Psoas muscle (tissue), 8 donors: ENCODE data around the gene NPY4R2. TPM values are rescaled to one million over a fixed set of nuclear protein-coding genes. Genes with fewer than 3 reads are reported as not detected.
"Not testable (repeated sequence)": the region's sequence is repeated elsewhere in the genome, so short reads cannot be mapped to it uniquely, and the experiment has no call there.

Experiments
- ATAC-seq, 4 donors: fragments of 200-7000 bp; cut with Tn5 transposase; one replicate each; pipeline ENCODE4 v1.9.1; 2020; ENCODE audit warnings: moderate library complexity in 3 of 4, mild to moderate bottlenecking in 2 of 4
- DNase-seq, 2 donors: peaks; one replicate each; pipeline ENCODE4 v3.0.0-alpha.2; 2020
- H3K27ac ChIP-seq: fragments of 200-600 bp; one replicate; pipeline ENCODE4 v1.8.0; 2022
- H3K27me3 ChIP-seq, 3 donors: fragments of 200-600 bp in 1 of 3; one replicate each; pipeline versions ENCODE4 v1.6.1 to v1.8.0; 2013 to 2022; ENCODE audit warnings: low read length in 2 of 3, mild to moderate bottlenecking in 2 of 3, moderate library complexity in 1 of 3; ENCODE audit not compliant: insufficient read depth in 3 of 3
- H3K36me3 ChIP-seq, 2 donors: fragments of 200-600 bp in 1 of 2; one replicate each; pipeline versions ENCODE4 v1.6.1 to v1.8.0; 2013 to 2022; ENCODE audit warnings: low read depth in 1 of 2, mild to moderate bottlenecking in 1 of 2, moderate library complexity in 1 of 2; ENCODE audit not compliant: insufficient read depth in 1 of 2
- H3K4me1 ChIP-seq: fragments of 200-600 bp; one replicate; pipeline ENCODE4 v1.8.0; 2022
- H3K4me3 ChIP-seq: fragments of 200-600 bp; one replicate; pipeline ENCODE4 v1.8.0; 2022; ENCODE audit warnings: mild to moderate bottlenecking
- H3K9me3 ChIP-seq: fragments of 200-600 bp; one replicate; pipeline ENCODE4 v1.8.0; 2022
- WGBS, 3 donors: extraction: QIAGEN DNeasy Blood & Tissue Kit; methylation state at CpG; one replicate each; pipeline versions ENCODE4 v1.1.6 to v1.1.7; 2013; 5-methylcytosine and 5-hydroxymethylcytosine counted together
- intact Hi-C, 2 donors: fragments of 100-400 bp; cut with DNase I; formaldehyde crosslinking; loops; one replicate each; pipeline versions ENCODE4 v1.11.0 to v1.14.2; 2022
- polyA plus RNA-seq, 3 donors: library from polyadenylated mRNA; stranded (reverse); fragments of 200-250 nt; gene quantifications; one replicate each; pipeline ENCODE4 v1.2.3, GENCODE V29; 2013
- total RNA-seq, 4 donors: library from RNA; stranded (reverse); fragmentation: NEBNext Ultra II Directional in 2 of 4; extraction: Animal tissue kit (Norgen Biotek cat#: 25700) in 2 of 4; gene quantifications; one replicate each; pipeline versions ENCODE4 v1.2.1 to v1.2.4, GENCODE V29; 2021 to 2023
- donor health status: healthy with polysubstance abuse.
- donor health status: DM: no; HTN: no; CAD: no; lungs with moderate emphysema.
- donor health status: Bipolar disorder and iron deficiency.
- donor health status: healthy.
- donor health status: DM: yes; HTN: yes; CAD: no.
- donor health status: DM: no; HTN: no; CAD: no.
- donor health status: DM: no; HTN: no; CAD: no.
- donor health status: DM: yes; HTN: yes; CAD: no.

NPY4R2 gene
- total and polyA plus RNA-seq, 7 donors = not detected

DNA sequence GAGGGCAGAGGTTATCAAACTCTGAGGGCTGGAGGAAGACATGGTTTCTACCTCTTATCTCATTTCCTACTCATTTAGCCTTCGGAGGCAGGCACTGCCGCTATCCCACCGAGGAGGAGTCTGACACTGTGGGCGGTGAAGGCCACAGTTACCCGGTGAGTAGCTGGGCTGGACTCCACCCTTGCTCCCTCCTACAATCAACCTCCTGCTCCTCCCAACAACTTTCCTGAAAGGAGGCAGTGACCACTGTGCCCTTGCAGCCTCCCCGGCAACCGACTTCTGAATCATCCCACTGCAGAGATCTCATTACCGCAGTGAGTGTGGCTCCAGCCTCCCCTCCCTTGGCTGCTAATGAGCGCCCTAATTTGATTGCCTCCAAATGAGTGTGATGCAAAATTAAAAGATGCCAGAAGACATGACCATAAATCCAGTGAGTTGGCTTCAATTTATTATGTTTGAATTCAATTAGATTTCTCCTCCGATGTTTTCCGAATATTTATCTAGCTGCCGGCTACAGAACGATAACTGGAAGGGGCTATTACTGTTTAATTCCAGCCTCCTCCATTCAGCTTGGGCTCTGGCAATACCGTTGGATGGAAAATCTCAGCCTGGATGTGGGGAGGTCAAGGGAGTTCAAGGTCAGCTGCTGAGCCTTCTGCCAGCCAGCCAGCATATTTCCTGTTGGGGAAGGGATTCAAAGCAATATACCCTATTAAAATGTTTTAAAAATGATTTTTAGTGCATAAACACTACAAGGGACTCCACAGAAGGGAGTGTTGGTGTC, 46.0 kb downstream of the NPY4R2 start:
- H3K4me3 ChIP-seq, DNase-seq, ATAC-seq, intact Hi-C loops, H3K27ac ChIP-seq, H3K9me3 ChIP-seq, H3K36me3 ChIP-seq, H3K27me3 ChIP-seq, H3K4me1 ChIP-seq: not testable (repeated sequence)
- 35 to 45% (median 41%) methylated on average over 4 to 5 of the region's 14 CpGs for WGBS, 3 donors

DNA sequence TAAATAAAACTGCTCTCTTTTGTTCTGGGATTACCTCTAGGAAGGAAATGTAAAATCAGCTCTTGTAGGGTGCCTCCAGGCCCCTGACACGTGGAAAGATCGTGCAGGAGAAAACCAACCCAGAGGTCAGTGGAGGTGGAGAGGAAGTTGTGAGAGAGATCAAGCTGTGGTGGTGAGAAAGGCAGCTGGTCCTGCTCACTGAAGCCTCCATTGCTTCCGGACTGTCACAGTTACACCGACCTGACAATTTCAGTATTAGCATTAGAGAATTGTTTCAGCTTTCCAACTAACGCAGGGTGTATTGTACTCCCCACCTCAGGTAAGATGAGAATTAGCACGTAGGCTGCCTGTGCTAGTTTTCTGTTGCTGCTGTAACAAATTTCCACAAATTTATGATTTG, 50.5 kb downstream of the NPY4R2 start:
- H3K27me3 ChIP-seq, H3K4me3 ChIP-seq, H3K9me3 ChIP-seq, H3K27ac ChIP-seq, H3K36me3 ChIP-seq, H3K4me1 ChIP-seq, ATAC-seq, DNase-seq, intact Hi-C loops: not testable (repeated sequence)
- 67 to 79% (median 70%) methylated on average over 4 of the region's 6 CpGs for WGBS, 3 donors

DNA sequence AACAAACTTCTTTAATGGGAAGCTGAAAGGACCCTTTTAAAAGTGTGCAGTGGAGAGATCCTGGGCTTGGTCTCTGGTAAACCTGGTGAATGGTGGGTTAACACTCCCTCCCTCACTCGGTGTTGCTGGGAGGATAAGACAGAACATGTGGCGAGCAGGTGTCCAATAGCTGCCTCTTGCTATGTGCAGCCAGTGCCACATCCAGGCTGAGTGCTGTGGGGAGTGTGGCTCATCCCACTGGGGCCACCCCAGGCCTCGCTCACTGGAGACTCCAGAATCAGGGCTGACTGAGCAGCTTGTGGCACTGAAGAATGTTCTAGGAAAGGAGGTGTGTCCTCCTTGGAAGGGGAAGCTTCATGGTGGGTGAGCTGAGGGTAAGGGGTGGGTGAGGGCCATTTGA, 51.6 kb downstream of the NPY4R2 start:
- H3K9me3 ChIP-seq, DNase-seq, H3K27ac ChIP-seq, H3K27me3 ChIP-seq, H3K4me3 ChIP-seq, ATAC-seq, H3K4me1 ChIP-seq, H3K36me3 ChIP-seq, intact Hi-C loops: not testable (repeated sequence)
- WGBS, 3 donors = 32 to 66% (median 58%) methylated on average over 3 of the region's 3 CpGs

DNA sequence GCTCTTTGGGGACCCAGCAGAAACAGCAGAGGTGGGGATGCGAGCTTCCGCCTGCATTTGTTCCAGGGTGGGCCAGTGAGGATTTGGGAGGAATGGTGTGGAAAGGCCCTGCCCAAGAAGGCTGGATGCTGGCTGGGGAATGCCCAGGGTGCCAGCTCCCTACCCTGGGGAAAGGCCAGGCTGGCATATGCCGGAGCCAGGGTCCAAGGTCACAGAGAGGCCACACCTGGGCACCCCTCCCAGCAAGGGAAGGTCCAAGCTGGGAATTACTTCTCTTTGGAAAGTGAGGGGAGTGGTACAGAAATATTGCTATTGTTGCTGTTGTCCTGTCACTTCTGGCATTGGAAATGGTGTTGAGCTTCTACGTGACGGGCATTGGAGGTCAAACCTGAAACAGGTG, 53.1 kb downstream of the NPY4R2 start:
- H3K9me3 ChIP-seq, H3K27me3 ChIP-seq, ATAC-seq, H3K27ac ChIP-seq, H3K36me3 ChIP-seq, intact Hi-C loops, H3K4me1 ChIP-seq, H3K4me3 ChIP-seq, DNase-seq: not testable (repeated sequence)
- no CpG with 5 or more reads among the region's 5 CpGs for WGBS, 3 donors

DNA sequence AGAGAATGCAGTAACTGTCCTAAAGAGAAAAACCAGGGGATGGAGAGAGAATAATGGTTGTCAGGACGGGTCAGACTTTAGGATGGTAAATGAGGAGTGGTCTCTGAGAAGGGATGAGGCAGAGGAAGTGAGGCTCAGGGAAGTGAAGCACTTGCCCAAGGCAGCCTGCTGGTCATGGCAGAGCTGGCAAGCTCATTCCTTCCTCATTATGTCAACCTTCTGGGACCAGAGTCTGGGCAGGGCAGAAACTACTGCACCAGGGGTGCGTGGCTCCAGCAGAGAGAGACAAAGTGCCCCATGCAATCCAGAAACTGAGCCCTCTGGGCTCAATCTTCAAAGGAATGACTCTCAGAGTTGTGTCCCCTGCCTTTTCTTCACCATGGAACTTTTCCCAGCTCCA, 53.6 kb downstream of the NPY4R2 start:
- 54% methylated on average over 1 of the region's 2 CpGs; no CpG with 5 or more reads in 2 of the 3 donors for WGBS, 3 donors
- not testable (repeated sequence) for H3K27me3 ChIP-seq, H3K4me1 ChIP-seq

More for the DNA sequence above, 53.6 kb downstream of the NPY4R2 start:
- ATAC-seq, H3K27ac ChIP-seq, H3K36me3 ChIP-seq, H3K4me3 ChIP-seq, H3K9me3 ChIP-seq, intact Hi-C loops, DNase-seq: not testable (repeated sequence)

Other genes with a start within 250 kb of the NPY4R2 start
- 1 to 10 TPM in 1 of 4 donors, under 1 TPM in 2, not detected in 1; 0.15 to 1.5 (median 0.36) TPM for gene SYT15B, start 155.1 kb upstream of the NPY4R2 start, total RNA-seq
- under 1 TPM in 2 of 3 donors, not detected in 1; 0.17 to 0.33 TPM for gene SYT15B, start 155.1 kb upstream of the NPY4R2 start, polyA plus RNA-seq
- gene FAM25C, start 81.1 kb downstream of the NPY4R2 start, total RNA-seq = not detected
- under 1 TPM in 1 of 3 donors, not detected in 2; 0.56 TPM for gene FAM25C, start 81.1 kb downstream of the NPY4R2 start, polyA plus RNA-seq